ENCODE results near the gene DMD. TPM values are rescaled to one million over a fixed set of nuclear protein-coding genes. Genes with fewer than 3 reads are reported as not detected.

DMD gene
- total and polyA plus RNA-seq, 2 of the 13 experiments (the other 11 are each of a cell fraction or from before 2014, with no cell fraction given): 17.6 to 25.9 TPM

DNA sequence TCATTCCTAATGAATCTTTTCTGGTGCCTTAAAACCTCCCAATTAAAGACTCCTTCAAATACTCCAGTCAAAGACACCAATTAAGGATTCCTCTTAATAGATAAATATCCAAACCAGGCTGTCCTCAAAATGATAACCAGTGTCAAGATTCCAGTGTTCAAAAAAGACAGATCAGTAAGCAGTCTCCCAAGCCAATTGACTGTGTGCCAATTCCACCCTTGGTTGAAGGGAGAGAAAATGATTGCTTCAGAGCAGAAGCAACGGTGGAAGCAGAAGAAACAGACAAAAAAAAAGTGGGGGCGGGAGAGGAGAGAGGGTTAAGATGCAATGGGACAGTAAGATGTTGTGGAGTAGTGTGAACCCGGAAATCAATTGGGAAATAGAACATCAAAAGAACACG is 1923.5 kb downstream of the DMD start (continued):
- no peak for TF ChIP-seq ZSCAN25 (CRISPR knock-in tag; IDR thresholded peaks at IDR 0.05)
- TF ChIP-seq, protein P1, sequence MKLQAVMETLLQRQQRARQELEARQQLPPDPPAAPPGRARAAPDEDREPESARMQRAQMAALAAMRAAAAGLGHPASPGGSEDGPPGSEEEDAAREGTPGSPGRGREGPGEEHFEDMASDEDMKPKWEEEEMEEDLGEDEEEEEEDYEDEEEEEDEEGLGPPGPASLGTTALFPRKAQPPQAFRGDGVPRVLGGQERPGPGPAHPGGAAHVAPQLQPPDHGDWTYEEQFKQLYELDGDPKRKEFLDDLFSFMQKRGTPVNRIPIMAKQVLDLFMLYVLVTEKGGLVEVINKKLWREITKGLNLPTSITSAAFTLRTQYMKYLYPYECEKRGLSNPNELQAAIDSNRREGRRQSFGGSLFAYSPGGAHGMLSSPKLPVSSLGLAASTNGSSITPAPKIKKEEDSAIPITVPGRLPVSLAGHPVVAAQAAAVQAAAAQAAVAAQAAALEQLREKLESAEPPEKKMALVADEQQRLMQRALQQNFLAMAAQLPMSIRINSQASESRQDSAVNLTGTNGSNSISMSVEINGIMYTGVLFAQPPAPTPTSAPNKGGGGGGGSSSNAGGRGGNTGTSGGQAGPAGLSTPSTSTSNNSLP (IDR thresholded peaks at IDR 0.05; ENCODE audit: low read depth, low read length): no peak
- no peak for TF ChIP-seq ZNF563 (CRISPR knock-in tag; IDR thresholded peaks at IDR 0.05)
- TF ChIP-seq FOXJ3 (CRISPR knock-in tag; IDR thresholded peaks at IDR 0.05; ENCODE audit: borderline replicate concordance): no peak

DNA sequence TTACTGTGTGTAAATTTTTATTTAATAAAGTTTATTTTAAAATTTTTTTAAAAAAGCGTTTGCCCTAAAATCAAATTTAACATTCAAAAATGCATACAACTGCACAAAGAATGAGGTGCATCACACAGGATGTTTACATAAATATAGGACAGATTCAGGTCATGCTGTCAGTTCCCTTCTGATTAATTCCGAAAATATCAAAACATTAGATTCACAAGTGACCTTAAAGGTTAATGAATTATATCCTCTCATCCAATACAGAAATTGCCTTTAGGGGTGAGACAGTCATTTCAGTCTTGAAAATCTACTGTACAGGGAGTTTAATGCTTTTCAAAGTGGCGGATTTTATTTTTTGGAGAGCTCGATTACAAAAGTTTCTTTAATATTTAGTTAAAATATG is 1930.8 kb downstream of the DMD start:
- no peaks in the 10 kb centered on the region for H3K4me1 ChIP-seq (ENCODE audit: insufficient read depth, low read length)
- CTCF ChIA-PET (ENCODE audit: low intra/inter-chr PET ratio, low total read pairs): no interaction called here
- FAIRE-seq: no peak

More for the DNA sequence above, 1930.8 kb downstream of the DMD start:
- no peak overlapping the region for H3K4me2 ChIP-seq (ENCODE audit: low read depth, low read length)
- no peaks in the 10 kb centered on the region for H3K27me3 ChIP-seq (ENCODE audit: control insufficient read depth in 1 of 2, insufficient read depth in 2 of 2, low read length in 2 of 2)
- no peak for DNase-seq (ENCODE audit: low spot score)
- 32% methylated on average over 4 of the region's 4 CpGs for WGBS (ENCODE audit: low lambda C conversion rate)
- no peak overlapping the region for H3K9ac ChIP-seq (ENCODE audit: insufficient read depth, low read depth, low read length)
- H3K27ac ChIP-seq (ENCODE audit: extremely low read length, insufficient read depth, low read length): no peak overlapping the region
- no peak overlapping the region for H2AFZ ChIP-seq (ENCODE audit: low read length)
- BruUV-seq (replicated peaks): no TSS peak
- TF ChIP-seq ZNF563 (CRISPR knock-in tag; IDR thresholded peaks at IDR 0.05) (no peak), ZNF180 (CRISPR knock-in tag; IDR thresholded peaks at IDR 0.05; ENCODE audit: borderline replicate concordance, low read depth) (no peak), ZNF737 (CRISPR knock-in tag; IDR thresholded peaks at IDR 0.05; ENCODE audit: borderline replicate concordance) (no peak), KLF15 (CRISPR knock-in tag; IDR thresholded peaks at IDR 0.05; ENCODE audit: borderline replicate concordance) (no peak), TBP (CRISPR knock-in tag; IDR thresholded peaks at IDR 0.05) (no peak), SNAPC2 (CRISPR knock-in tag; IDR thresholded peaks at IDR 0.05) (no peak), ASH2L (IDR thresholded peaks at IDR 0.05; ENCODE audit: insufficient read length, low read depth, low read length) (no peak), PRMT3 (CRISPR knock-in tag; IDR thresholded peaks at IDR 0.05; ENCODE audit: borderline replicate concordance, low read depth) (no peak), IKZF4 (CRISPR knock-in tag; IDR thresholded peaks at IDR 0.05; ENCODE audit: borderline replicate concordance, low read depth, not compliant biosample characterization) (no peak), GFI1 (CRISPR knock-in tag; IDR thresholded peaks at IDR 0.05; ENCODE audit: borderline replicate concordance) (no peak), ZNF136 (CRISPR knock-in tag; IDR thresholded peaks at IDR 0.05; ENCODE audit: low read depth) (no peak)
- H3K9me3 ChIP-seq (ENCODE audit: low read length): no peaks in the 10 kb centered on the region
- intact Hi-C loops (cut with micrococcal nuclease; ENCODE audit: unreplicated experiment) (no loop called here), in situ Hi-C loops (cut with HindIII; ENCODE audit: extremely low pct_ligation_motif_present, low pct_unique_long_range_greater_than_20kb) (no loop called here)
- no peaks in the 10 kb centered on the region for H3K36me3 ChIP-seq (replicated peaks in 1 of 2; ENCODE audit: control insufficient read depth in 1 of 2, insufficient read depth in 2 of 2, low read length in 2 of 2)
- H4K20me1 ChIP-seq (ENCODE audit: insufficient read depth, low read length): no peaks in the 10 kb centered on the region
- H3K4me3 ChIP-seq (replicated peaks in 1 of 3; ENCODE audit: insufficient read depth in 1 of 3, low read depth in 2 of 3, low read length in 3 of 3): no peak overlapping the region
- POLR2A ChIA-PET: no interaction called here
- H3K79me2 ChIP-seq (ENCODE audit: insufficient read depth, low read length): no peaks in the 10 kb centered on the region
- no peak for ATAC-seq

Measured in HepG2 (cell line).